GM10248 (cell line): ENCODE results near the gene PEAK1.

ENCODE experiments used
- CTCF ChIA-PET: fragments of 300-600 bp; sonication (Branson Sonifier 250); formaldehyde crosslinking; extraction: SDS; loops from one replicate; lab custom pipeline; 2021; ENCODE audit warnings: antibody characterized with exemption; lab: Yijun Ruan, JAX
- POLR2A ChIA-PET: fragments of 350-650 bp; sonication (Branson Sonifier 250); formaldehyde crosslinking; extraction: SDS; loops from one replicate; lab custom pipeline; 2020; ENCODE audit warnings: antibody characterized with exemption; lab: Yijun Ruan, JAX
- DNase-seq: peaks from one replicate; pipeline ENCODE4 v3.0.0; 2012; ENCODE audit errors: extremely low spot score
- TF ChIP-seq, protein P1 (sequence below): IDR thresholded peaks from 2 replicates; pipeline ENCODE4 v1.5.1; 2012; ENCODE audit warnings: mild to moderate bottlenecking, low read depth; ENCODE audit errors: extremely low read depth, missing control alignments, control extremely low read depth

The PEAK1 gene

DNA sequence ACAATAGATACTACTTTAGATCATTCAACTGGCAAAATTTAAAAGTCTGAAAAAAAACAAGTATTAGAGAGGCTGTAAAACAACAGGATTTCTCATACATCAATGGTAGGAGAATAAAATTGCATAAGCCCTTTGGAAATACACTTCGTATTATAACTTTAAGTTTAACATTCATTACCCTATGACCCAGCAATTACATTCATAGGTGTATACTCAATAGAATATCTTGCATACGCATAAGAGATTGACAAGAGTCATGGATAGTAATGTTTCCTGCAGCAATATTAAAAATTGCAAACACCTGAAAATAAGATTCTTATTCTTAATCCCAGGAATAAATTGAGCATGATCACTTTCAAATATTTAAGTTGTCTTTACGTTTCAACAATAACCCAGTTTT lies 63.6 kb downstream of the PEAK1 start:
- CTCF ChIA-PET = no interaction called here
- TF ChIP-seq, protein P1, sequence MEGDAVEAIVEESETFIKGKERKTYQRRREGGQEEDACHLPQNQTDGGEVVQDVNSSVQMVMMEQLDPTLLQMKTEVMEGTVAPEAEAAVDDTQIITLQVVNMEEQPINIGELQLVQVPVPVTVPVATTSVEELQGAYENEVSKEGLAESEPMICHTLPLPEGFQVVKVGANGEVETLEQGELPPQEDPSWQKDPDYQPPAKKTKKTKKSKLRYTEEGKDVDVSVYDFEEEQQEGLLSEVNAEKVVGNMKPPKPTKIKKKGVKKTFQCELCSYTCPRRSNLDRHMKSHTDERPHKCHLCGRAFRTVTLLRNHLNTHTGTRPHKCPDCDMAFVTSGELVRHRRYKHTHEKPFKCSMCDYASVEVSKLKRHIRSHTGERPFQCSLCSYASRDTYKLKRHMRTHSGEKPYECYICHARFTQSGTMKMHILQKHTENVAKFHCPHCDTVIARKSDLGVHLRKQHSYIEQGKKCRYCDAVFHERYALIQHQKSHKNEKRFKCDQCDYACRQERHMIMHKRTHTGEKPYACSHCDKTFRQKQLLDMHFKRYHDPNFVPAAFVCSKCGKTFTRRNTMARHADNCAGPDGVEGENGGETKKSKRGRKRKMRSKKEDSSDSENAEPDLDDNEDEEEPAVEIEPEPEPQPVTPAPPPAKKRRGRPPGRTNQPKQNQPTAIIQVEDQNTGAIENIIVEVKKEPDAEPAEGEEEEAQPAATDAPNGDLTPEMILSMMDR = no peak
- POLR2A ChIA-PET = no interaction called here

DNA sequence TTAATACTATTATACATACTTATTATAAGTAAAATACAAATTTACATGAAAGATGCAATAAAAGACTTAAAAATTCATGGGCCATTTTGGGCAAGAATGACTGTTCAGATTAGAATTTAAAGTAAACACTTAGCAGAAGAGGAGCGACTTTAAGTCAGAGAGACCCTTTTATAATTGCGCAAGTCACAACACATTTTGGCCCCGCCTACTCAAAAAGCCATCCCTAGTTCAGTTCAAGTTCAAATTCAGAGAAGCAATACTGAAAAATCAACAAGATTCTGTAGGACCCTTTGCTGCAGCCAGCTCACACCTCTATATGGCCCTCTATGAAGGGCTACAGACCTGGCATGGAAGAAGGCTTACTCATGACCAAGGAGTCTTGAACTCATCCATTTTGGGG lies 64.6 kb downstream of the PEAK1 start:
- POLR2A ChIA-PET = no interaction called here

More for the DNA sequence above, 63.6 kb downstream of the PEAK1 start:
- no peak for DNase-seq

DNA sequence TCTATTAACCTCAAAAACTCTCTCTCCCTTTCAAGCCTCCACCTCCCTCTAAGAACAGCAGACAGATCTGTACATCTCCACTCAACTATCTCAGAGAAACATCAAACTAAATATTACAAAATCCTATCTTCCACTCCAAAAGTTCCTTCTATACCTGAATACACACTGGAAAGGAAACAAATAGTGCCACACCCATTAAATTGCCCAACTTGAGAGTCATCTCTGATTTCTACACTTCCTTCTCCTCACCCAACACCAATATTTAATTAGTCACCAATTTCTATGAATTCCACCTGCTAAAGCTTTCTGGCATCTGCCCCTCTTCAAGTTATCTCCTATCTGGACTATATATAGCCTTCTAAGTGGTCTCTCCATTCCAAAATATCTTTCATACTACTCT lies 65.8 kb downstream of the PEAK1 start:
- ChIA-PET POLR2A (no interaction called here), CTCF (no interaction called here)
- TF ChIP-seq, protein P1 = no peak
- DNase-seq = no peak

More for the DNA sequence above, 64.6 kb downstream of the PEAK1 start:
- TF ChIP-seq, protein P1 = no peak
- no peak for DNase-seq
- CTCF ChIA-PET = no interaction called here

DNA sequence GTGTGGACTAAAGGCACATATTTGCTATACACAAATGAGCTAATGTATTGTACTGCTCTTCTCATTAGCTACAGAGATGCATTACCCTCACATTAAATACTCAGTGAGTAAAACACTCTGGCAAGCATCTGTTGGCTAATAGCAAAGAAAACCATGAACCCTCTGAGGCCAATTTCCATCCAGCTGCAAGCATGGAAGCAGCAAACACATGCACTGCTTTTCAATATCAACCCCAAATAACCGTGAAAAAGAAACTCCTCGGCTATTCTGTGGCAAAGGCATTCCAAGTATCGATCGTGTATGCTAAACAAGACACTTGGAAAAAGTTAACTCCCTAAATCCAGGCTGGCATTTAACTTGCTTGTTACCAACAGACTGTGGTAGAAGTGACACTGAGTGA lies 67.0 kb downstream of the PEAK1 start:
- ChIA-PET CTCF (interaction anchor here (0.9 kb wide), 1 partner anchor 190 kb away, joined by 3 read pairs; no protein-coding TSS in a partner anchor), POLR2A (no interaction called here)
- TF ChIP-seq, protein P1 = no peak
- no peak for DNase-seq

DNA sequence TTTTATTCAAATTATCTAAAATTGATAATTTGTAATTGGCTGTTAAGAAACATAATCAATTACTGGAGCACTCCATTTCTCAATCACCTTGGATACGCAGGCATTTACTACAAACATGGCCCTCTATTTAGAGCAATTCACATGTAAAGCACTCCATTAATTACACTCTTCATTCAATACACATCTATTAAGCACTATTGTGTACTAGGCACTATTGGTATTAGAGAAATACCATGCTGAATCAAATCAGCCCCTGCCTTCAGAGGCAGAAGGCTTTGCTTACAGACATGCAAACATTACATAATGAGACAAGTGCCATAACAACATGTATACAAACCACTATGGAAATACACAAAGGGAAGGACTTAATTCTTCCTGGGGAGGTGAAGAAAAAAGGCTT lies 69.1 kb downstream of the PEAK1 start:
- CTCF ChIA-PET = no interaction called here
- TF ChIP-seq, protein P1 = no peak
- POLR2A ChIA-PET = no interaction called here
- no peak for DNase-seq

DNA sequence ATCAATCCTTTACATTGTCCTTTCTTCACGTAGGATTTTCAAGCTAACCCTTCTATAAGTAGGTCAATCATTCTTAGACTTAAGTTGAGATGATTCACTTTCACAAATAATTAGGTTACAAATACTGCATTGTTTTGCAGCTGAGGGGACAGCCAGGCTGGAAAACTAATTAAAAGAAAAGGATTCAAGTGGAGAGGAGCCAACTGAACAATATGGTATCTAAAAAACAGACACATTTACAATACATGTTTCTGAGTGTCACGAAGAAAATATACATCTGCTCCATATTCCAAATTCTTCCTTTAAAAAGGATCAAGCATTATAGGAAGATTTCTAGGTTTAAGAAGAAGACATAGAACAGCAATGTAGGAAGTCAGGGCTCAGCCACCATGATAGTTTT lies 70.2 kb downstream of the PEAK1 start:
- POLR2A ChIA-PET = no interaction called here
- TF ChIP-seq, protein P1 = no peak
- CTCF ChIA-PET = no interaction called here

DNA sequence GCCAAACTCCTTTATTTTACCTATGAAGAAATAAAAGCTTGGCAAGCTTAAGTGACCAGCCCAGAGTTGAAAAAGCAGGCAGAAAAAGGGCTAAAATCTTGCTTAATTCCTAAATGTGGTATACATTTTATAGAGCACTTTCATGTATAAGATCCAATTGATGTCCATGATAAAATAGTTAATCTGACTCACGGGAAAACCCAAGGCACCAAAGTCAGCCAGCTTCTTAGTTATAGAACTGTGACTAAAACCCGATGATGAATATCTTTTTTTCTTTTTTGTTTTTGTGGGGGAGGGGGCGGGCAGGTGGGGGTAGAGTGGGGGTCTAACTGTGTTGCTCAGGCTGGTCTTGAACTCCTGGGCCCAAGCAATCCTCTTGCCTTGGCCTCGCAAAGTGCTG lies 71.4 kb downstream of the PEAK1 start:
- DNase-seq = no peak
- TF ChIP-seq, protein P1 = no peak
- ChIA-PET CTCF (no interaction called here), POLR2A (no interaction called here)

More for the DNA sequence above, 70.2 kb downstream of the PEAK1 start:
- DNase-seq = no peak
